Neural cell (in vitro differentiated cells): ENCODE measurements around the gene POU2F2. TPM values are rescaled to one million over a fixed set of nuclear protein-coding genes. Genes with fewer than 3 reads are reported as not detected.

Experiments
- H2AFZ ChIP-seq: fragments of 200-600, 300-800 bp; sonication (generic), shearing (Covaris generic); 2 replicates; pipeline ENCODE4 v1.6.0; 2014; ENCODE audit warnings: low read depth, mild to moderate bottlenecking, antibody characterized with exemption, low read length, moderate library complexity
- H3F3A ChIP-seq: fragments of 200-600 bp; shearing (Covaris generic); 2 replicates; pipeline ENCODE4 v1.6.1; 2016; ENCODE audit warnings: mild to moderate bottlenecking, moderate library complexity, mixed read lengths, antibody characterized with exemption, low read length; ENCODE audit not compliant: insufficient read depth, poor library complexity, severe bottlenecking
- H3K27ac ChIP-seq: fragments of 200-600, 300-800 bp; sonication (generic), shearing (Covaris generic); 2 replicates; pipeline ENCODE4 v1.5.1; 2014; ENCODE audit warnings: mild to moderate bottlenecking, low read length, moderate library complexity
- H3K27me3 ChIP-seq: fragments of 300-800, 200-600 bp; sonication (generic), shearing (Covaris generic); 2 replicates; pipeline ENCODE4 v1.6.0; 2014; ENCODE audit warnings: mild to moderate bottlenecking, low read depth, low read length, moderate library complexity; ENCODE audit not compliant: insufficient read depth
- H3K36me3 ChIP-seq: fragments of 300-800, 200-600 bp; sonication (generic), shearing (Covaris generic); 2 replicates; pipeline ENCODE4 v1.5.1; 2014; ENCODE audit warnings: mild to moderate bottlenecking, antibody characterized with exemption, low read length, moderate library complexity; ENCODE audit not compliant: insufficient read depth
- H3K4me2 ChIP-seq: fragments of 300-800, 200-600 bp; sonication (generic), shearing (Covaris generic); 2 replicates; pipeline ENCODE4 v1.6.0; 2014; ENCODE audit warnings: mild to moderate bottlenecking, low read length
- H3K4me3 ChIP-seq: fragments of 300-800, 200-600 bp; sonication (generic), shearing (Covaris generic); 2 replicates; pipeline ENCODE4 v1.5.1; 2014; ENCODE audit warnings: mild to moderate bottlenecking, low read length, moderate library complexity
- H3K79me2 ChIP-seq: fragments of 200-600 bp; shearing (Covaris generic); replicated peaks from 2 replicates; pipeline ENCODE4 v1.6.0; 2014; ENCODE audit warnings: mild to moderate bottlenecking, low read length, moderate library complexity; ENCODE audit not compliant: insufficient read depth
- H3K9ac ChIP-seq: fragments of 300-800, 200-600 bp; sonication (generic), shearing (Covaris generic); 2 replicates; pipeline ENCODE4 v1.6.1; 2016; ENCODE audit warnings: mild to moderate bottlenecking, low read length, mixed read lengths
- H3K9me2 ChIP-seq: fragments of 200-600 bp; shearing (Covaris generic); 2 replicates; pipeline ENCODE4 v1.6.1; 2016; ENCODE audit warnings: mild to moderate bottlenecking, low read length, mixed read lengths; ENCODE audit not compliant: insufficient read depth
- H3K9me3 ChIP-seq: fragments of 200-600, 300-800 bp; sonication (generic), shearing (Covaris generic); 2 replicates; pipeline ENCODE4 v1.6.1; 2016; ENCODE audit warnings: mild to moderate bottlenecking, mixed run types, low read length, moderate library complexity, mixed read lengths
- H4K20me1 ChIP-seq: fragments of 200-600 bp; shearing (Covaris generic); 2 replicates; pipeline ENCODE4 v1.6.1; 2016; ENCODE audit warnings: mild to moderate bottlenecking, mixed run types; ENCODE audit not compliant: insufficient read depth
- CTCF ChIP-seq: fragments of 450-650 bp; IDR thresholded peaks from 2 replicates; pipeline ENCODE4 v1.5.1; 2014; ENCODE audit warnings: antibody characterized with exemption, mild to moderate bottlenecking, moderate library complexity; ENCODE audit not compliant: poor library complexity, severe bottlenecking
- EP300 ChIP-seq: fragments of 450-650 bp; conservative IDR thresholded peaks from 2 replicates; pipeline ENCODE4 v1.6.1; 2014; ENCODE audit warnings: antibody characterized with exemption, mild to moderate bottlenecking, moderate library complexity; ENCODE audit not compliant: poor library complexity, severe bottlenecking
- EZH2 ChIP-seq: fragments of 200-600, 300-800 bp; shearing (Covaris generic), sonication (generic); IDR thresholded peaks from 2 replicates; pipeline ENCODE4 v1.6.1; 2014; ENCODE audit warnings: antibody characterized with exemption, low read length, borderline replicate concordance, mild to moderate bottlenecking; ENCODE audit not compliant: insufficient read depth, poor library complexity, severe bottlenecking
- MXI1 ChIP-seq: fragments of 450-650 bp; conservative IDR thresholded peaks from 2 replicates; pipeline ENCODE4 v1.6.1; 2014; ENCODE audit warnings: antibody characterized with exemption, mild to moderate bottlenecking; ENCODE audit not compliant: poor library complexity, severe bottlenecking
- POLR2AphosphoS5 ChIP-seq: IDR thresholded peaks from 2 replicates; pipeline ENCODE4 v1.6.1; 2012
- RAD21 ChIP-seq: fragments of 450-650 bp; conservative IDR thresholded peaks from 2 replicates; pipeline ENCODE4 v1.6.1; 2014; ENCODE audit warnings: antibody characterized with exemption, mild to moderate bottlenecking, moderate library complexity
- SMC3 ChIP-seq: fragments of 450-650 bp; conservative IDR thresholded peaks from 2 replicates; pipeline ENCODE4 v1.6.1; 2014; ENCODE audit warnings: antibody characterized with exemption, mild to moderate bottlenecking, moderate library complexity; ENCODE audit not compliant: poor library complexity
- polyA plus RNA-seq: library from polyadenylated mRNA; depleted of rRNA; stranded (reverse); fragments of >200 nt; gene quantifications from 2 replicates; pipeline ENCODE4 v1.2.3, GENCODE V29; 2014
- TF ChIP-seq, protein P1 (sequence below): IDR thresholded peaks from 2 replicates; pipeline ENCODE4 v1.6.1; 2012; ENCODE audit warnings: borderline replicate concordance

POU2F2 gene
- polyA plus RNA-seq, 1 donor from 2014 or later = 7.7 TPM

- Histone ChIP-seq H3K36me3 (peaks cover 6% of the 10 kb centered on the region), H3K79me2 (no peaks in the 10 kb centered on the region), H3K9ac (no peak overlapping the region), H4K20me1 (no peaks in the 10 kb centered on the region), H3K4me3 (no peak overlapping the region), H3F3A (no peaks in the 10 kb centered on the region), H2AFZ (no peak overlapping the region), H3K9me3 (no peaks in the 10 kb centered on the region), H3K27ac (no peak overlapping the region), H3K9me2 (no peaks in the 10 kb centered on the region), H3K27me3 (no peaks in the 10 kb centered on the region), H3K4me2 (no peak overlapping the region)
- TF ChIP-seq POLR2AphosphoS5 (no peak), RAD21 (no peak)
These were observed 73.0 kb downstream of the POU2F2 start for GRCh38 chr19:42059196-42059595.

- H4K20me1 ChIP-seq = no peaks in the 10 kb centered on the region
- no peaks in the 10 kb centered on the region for H3K9me2 ChIP-seq
- no peaks in the 10 kb centered on the region for H3K27me3 ChIP-seq
- peaks cover 6% of the 10 kb centered on the region for H3K36me3 ChIP-seq
- H3K9me3 ChIP-seq = no peaks in the 10 kb centered on the region
- no peak overlapping the region for H3K4me3 ChIP-seq
- H2AFZ ChIP-seq = no peak overlapping the region
- H3K27ac ChIP-seq = no peak overlapping the region
- H3K79me2 ChIP-seq = no peaks in the 10 kb centered on the region
- H3K4me2 ChIP-seq = no peak overlapping the region
- H3K9ac ChIP-seq = no peak overlapping the region
- no peaks in the 10 kb centered on the region for H3F3A ChIP-seq
- no peak for TF ChIP-seq SMC3
- no peak for TF ChIP-seq EZH2
- no peak for TF ChIP-seq POLR2AphosphoS5
These were observed 74.4 kb downstream of the POU2F2 start for GRCh38 chr19:42057846-42058245.

- Histone ChIP-seq H3K4me2 (no peak overlapping the region), H2AFZ (no peak overlapping the region)
These were observed 78.0 kb downstream of the POU2F2 start for GRCh38 chr19:42054205-42054604.

More at GRCh38 chr19:42054205-42054604, 78.0 kb downstream of the POU2F2 start:
- TF ChIP-seq MXI1 = no peak
- TF ChIP-seq, protein P1, sequence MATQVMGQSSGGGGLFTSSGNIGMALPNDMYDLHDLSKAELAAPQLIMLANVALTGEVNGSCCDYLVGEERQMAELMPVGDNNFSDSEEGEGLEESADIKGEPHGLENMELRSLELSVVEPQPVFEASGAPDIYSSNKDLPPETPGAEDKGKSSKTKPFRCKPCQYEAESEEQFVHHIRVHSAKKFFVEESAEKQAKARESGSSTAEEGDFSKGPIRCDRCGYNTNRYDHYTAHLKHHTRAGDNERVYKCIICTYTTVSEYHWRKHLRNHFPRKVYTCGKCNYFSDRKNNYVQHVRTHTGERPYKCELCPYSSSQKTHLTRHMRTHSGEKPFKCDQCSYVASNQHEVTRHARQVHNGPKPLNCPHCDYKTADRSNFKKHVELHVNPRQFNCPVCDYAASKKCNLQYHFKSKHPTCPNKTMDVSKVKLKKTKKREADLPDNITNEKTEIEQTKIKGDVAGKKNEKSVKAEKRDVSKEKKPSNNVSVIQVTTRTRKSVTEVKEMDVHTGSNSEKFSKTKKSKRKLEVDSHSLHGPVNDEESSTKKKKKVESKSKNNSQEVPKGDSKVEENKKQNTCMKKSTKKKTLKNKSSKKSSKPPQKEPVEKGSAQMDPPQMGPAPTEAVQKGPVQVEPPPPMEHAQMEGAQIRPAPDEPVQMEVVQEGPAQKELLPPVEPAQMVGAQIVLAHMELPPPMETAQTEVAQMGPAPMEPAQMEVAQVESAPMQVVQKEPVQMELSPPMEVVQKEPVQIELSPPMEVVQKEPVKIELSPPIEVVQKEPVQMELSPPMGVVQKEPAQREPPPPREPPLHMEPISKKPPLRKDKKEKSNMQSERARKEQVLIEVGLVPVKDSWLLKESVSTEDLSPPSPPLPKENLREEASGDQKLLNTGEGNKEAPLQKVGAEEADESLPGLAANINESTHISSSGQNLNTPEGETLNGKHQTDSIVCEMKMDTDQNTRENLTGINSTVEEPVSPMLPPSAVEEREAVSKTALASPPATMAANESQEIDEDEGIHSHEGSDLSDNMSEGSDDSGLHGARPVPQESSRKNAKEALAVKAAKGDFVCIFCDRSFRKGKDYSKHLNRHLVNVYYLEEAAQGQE = no peak
- peak; percentile 15 for TF ChIP-seq POLR2AphosphoS5
- no peak for TF ChIP-seq CTCF
- TF ChIP-seq RAD21 = no peak
- no peak for TF ChIP-seq SMC3
- TF ChIP-seq EP300 = no peak
- Histone ChIP-seq H3K9me3 (no peaks in the 10 kb centered on the region), H3K36me3 (peaks cover 6% of the 10 kb centered on the region), H3K27me3 (no peaks in the 10 kb centered on the region), H4K20me1 (no peaks in the 10 kb centered on the region), H3K27ac (no peak overlapping the region), H3F3A (no peaks in the 10 kb centered on the region), H3K9me2 (no peaks in the 10 kb centered on the region), H3K4me3 (no peak overlapping the region), H3K9ac (no peak overlapping the region), H3K79me2 (no peaks in the 10 kb centered on the region)
